ENCODE results near the gene ZDHHC14. TPM values are rescaled to one million over a fixed set of nuclear protein-coding genes. Genes with fewer than 3 reads are reported as not detected.

The ZDHHC14 gene
- total and polyA plus RNA-seq, 4 donors = 12.3 to 46.8 (median 28.1) TPM

GRCh38 chr6:157551041-157551832 lies 170.2 kb downstream of the ZDHHC14 start:
- Histone ChIP-seq H3K9me3 (ENCODE audit: control insufficient read depth, insufficient read depth, low read length) (no peaks in the 10 kb centered on the region), H3K36me3 (ENCODE audit: control insufficient read depth, insufficient read depth, low read length) (no peaks in the 10 kb centered on the region), H3K27me3 (ENCODE audit: control insufficient read depth, insufficient read depth, low read length) (no peaks in the 10 kb centered on the region), H3K4me3 (ENCODE audit: low read depth, low read length) (no peak overlapping the region), H3K4me1 (ENCODE audit: control insufficient read depth, insufficient read depth, low read length) (peaks cover 21% of the 10 kb centered on the region), H3K27ac (ENCODE audit: low read depth, low read length) (no peak overlapping the region)
- WGBS (ENCODE audit: insufficient coverage) = 92% methylated on average over 4 of the region's 6 CpGs
- no peak for DNase-seq (ENCODE audit: low read depth in 4 of 6, low spot score in 6 of 6)

- WGBS (ENCODE audit: insufficient coverage) = 46% methylated on average over 8 of the region's 9 CpGs
- Histone ChIP-seq H3K4me1 (ENCODE audit: control insufficient read depth, insufficient read depth, low read length) (peaks cover 31% of the 10 kb centered on the region), H3K4me3 (ENCODE audit: low read depth, low read length) (no peak overlapping the region), H3K36me3 (ENCODE audit: control insufficient read depth, insufficient read depth, low read length) (no peaks in the 10 kb centered on the region), H3K27ac (ENCODE audit: low read depth, low read length) (no peak overlapping the region), H3K27me3 (ENCODE audit: control insufficient read depth, insufficient read depth, low read length) (no peaks in the 10 kb centered on the region), H3K9me3 (ENCODE audit: control insufficient read depth, insufficient read depth, low read length) (no peaks in the 10 kb centered on the region)
- peak in 1 of 6 donors; percentile 18 for DNase-seq (ENCODE audit: low read depth in 4 of 6, low spot score in 6 of 6)
Observed at GRCh38 chr6:157552081-157552747, 171.2 kb downstream of the ZDHHC14 start.

GRCh38 chr6:157552820-157553485 lies 172.0 kb downstream of the ZDHHC14 start:
- Histone ChIP-seq H3K36me3 (ENCODE audit: control insufficient read depth, insufficient read depth, low read length) (no peaks in the 10 kb centered on the region), H3K27me3 (ENCODE audit: control insufficient read depth, insufficient read depth, low read length) (no peaks in the 10 kb centered on the region), H3K9me3 (ENCODE audit: control insufficient read depth, insufficient read depth, low read length) (no peaks in the 10 kb centered on the region), H3K27ac (ENCODE audit: low read depth, low read length) (no peak overlapping the region), H3K4me1 (ENCODE audit: control insufficient read depth, insufficient read depth, low read length) (peaks cover 33% of the 10 kb centered on the region), H3K4me3 (ENCODE audit: low read depth, low read length) (no peak overlapping the region)
- 75% methylated on average over 2 of the region's 5 CpGs for WGBS (ENCODE audit: insufficient coverage)
- DNase-seq (ENCODE audit: low read depth in 4 of 6, low spot score in 6 of 6) = peak in 1 of 6 donors; percentile 27

- no peaks in the 10 kb centered on the region for H3K27me3 ChIP-seq (ENCODE audit: control insufficient read depth, insufficient read depth, low read length)
- H3K4me1 ChIP-seq (ENCODE audit: control insufficient read depth, insufficient read depth, low read length) = peaks cover 36% of the 10 kb centered on the region
- H3K4me3 ChIP-seq (ENCODE audit: low read depth, low read length) = no peak overlapping the region
- no peaks in the 10 kb centered on the region for H3K9me3 ChIP-seq (ENCODE audit: control insufficient read depth, insufficient read depth, low read length)
- H3K27ac ChIP-seq (ENCODE audit: low read depth, low read length) = no peak overlapping the region
- WGBS (ENCODE audit: insufficient coverage) = no CpG with 5 or more reads among the region's 2 CpGs
- no peaks in the 10 kb centered on the region for H3K36me3 ChIP-seq (ENCODE audit: control insufficient read depth, insufficient read depth, low read length)
- DNase-seq (ENCODE audit: low read depth in 4 of 6, low spot score in 6 of 6) = no peak
Observed at GRCh38 chr6:157554747-157555146, 173.8 kb downstream of the ZDHHC14 start.

GRCh38 chr6:157555455-157556143 lies 174.6 kb downstream of the ZDHHC14 start:
- WGBS (ENCODE audit: insufficient coverage) = 53% methylated on average over 11 of the region's 16 CpGs
- H3K9me3 ChIP-seq (ENCODE audit: control insufficient read depth, insufficient read depth, low read length) = no peaks in the 10 kb centered on the region
- peak in 1 of 6 donors; percentile 20 for DNase-seq (ENCODE audit: low read depth in 4 of 6, low spot score in 6 of 6)

GRCh38 chr6:157556144-157556645 lies 175.2 kb downstream of the ZDHHC14 start:
- no peaks in the 10 kb centered on the region for H3K27me3 ChIP-seq (ENCODE audit: control insufficient read depth, insufficient read depth, low read length)
- WGBS (ENCODE audit: insufficient coverage) = 78% methylated on average over 12 of the region's 15 CpGs
- H3K4me1 ChIP-seq (ENCODE audit: control insufficient read depth, insufficient read depth, low read length) = peaks cover 36% of the 10 kb centered on the region
- no peaks in the 10 kb centered on the region for H3K9me3 ChIP-seq (ENCODE audit: control insufficient read depth, insufficient read depth, low read length)
- H3K27ac ChIP-seq (ENCODE audit: low read depth, low read length) = no peak overlapping the region
- no peaks in the 10 kb centered on the region for H3K36me3 ChIP-seq (ENCODE audit: control insufficient read depth, insufficient read depth, low read length)
- no peak for DNase-seq (ENCODE audit: low read depth in 4 of 6, low spot score in 6 of 6)
- H3K4me3 ChIP-seq (ENCODE audit: low read depth, low read length) = no peak overlapping the region

More at GRCh38 chr6:157555455-157556143, 174.6 kb downstream of the ZDHHC14 start:
- Histone ChIP-seq H3K4me3 (ENCODE audit: low read depth, low read length) (no peak overlapping the region), H3K27ac (ENCODE audit: low read depth, low read length) (no peak overlapping the region), H3K27me3 (ENCODE audit: control insufficient read depth, insufficient read depth, low read length) (no peaks in the 10 kb centered on the region), H3K36me3 (ENCODE audit: control insufficient read depth, insufficient read depth, low read length) (no peaks in the 10 kb centered on the region), H3K4me1 (ENCODE audit: control insufficient read depth, insufficient read depth, low read length) (peaks cover 36% of the 10 kb centered on the region)

- Histone ChIP-seq H3K9me3 (ENCODE audit: control insufficient read depth, insufficient read depth, low read length) (no peaks in the 10 kb centered on the region), H3K4me3 (ENCODE audit: low read depth, low read length) (no peak overlapping the region), H3K27ac (ENCODE audit: low read depth, low read length) (no peak overlapping the region), H3K36me3 (ENCODE audit: control insufficient read depth, insufficient read depth, low read length) (no peaks in the 10 kb centered on the region), H3K27me3 (ENCODE audit: control insufficient read depth, insufficient read depth, low read length) (no peaks in the 10 kb centered on the region), H3K4me1 (ENCODE audit: control insufficient read depth, insufficient read depth, low read length) (peaks cover 36% of the 10 kb centered on the region)
- no peak for DNase-seq (ENCODE audit: low read depth in 4 of 6, low spot score in 6 of 6)
- WGBS (ENCODE audit: insufficient coverage) = 76% methylated on average over 20 of the region's 21 CpGs
Observed at GRCh38 chr6:157556671-157557430, 175.9 kb downstream of the ZDHHC14 start.

- no peak for DNase-seq (ENCODE audit: low read depth in 4 of 6, low spot score in 6 of 6)
- H3K27me3 ChIP-seq (ENCODE audit: control insufficient read depth, insufficient read depth, low read length) = no peaks in the 10 kb centered on the region
- 73% methylated on average over 5 of the region's 6 CpGs for WGBS (ENCODE audit: insufficient coverage)
- H3K4me1 ChIP-seq (ENCODE audit: control insufficient read depth, insufficient read depth, low read length) = peaks cover 38% of the 10 kb centered on the region
- no peaks in the 10 kb centered on the region for H3K9me3 ChIP-seq (ENCODE audit: control insufficient read depth, insufficient read depth, low read length)
- H3K36me3 ChIP-seq (ENCODE audit: control insufficient read depth, insufficient read depth, low read length) = no peaks in the 10 kb centered on the region
- no peak overlapping the region for H3K4me3 ChIP-seq (ENCODE audit: low read depth, low read length)
- H3K27ac ChIP-seq (ENCODE audit: low read depth, low read length) = no peak overlapping the region
Observed at GRCh38 chr6:157557559-157557958, 176.6 kb downstream of the ZDHHC14 start.

All from spinal cord (tissue), 10 donors.